T-helper 2 cell (primary cell): Measurements from ENCODE around the gene PHLDA3.

Experiments
- DNase-seq, 5 experiments: peaks; one replicate each; pipeline versions ENCODE4 v3.0.0 to v3.0.0-alpha.2; 2012 to 2022

The PHLDA3 gene

GRCh38 chr1:201461645-201462441 lies 7.1 kb downstream of the PHLDA3 start:
- DNase-seq = no peak

DNA sequence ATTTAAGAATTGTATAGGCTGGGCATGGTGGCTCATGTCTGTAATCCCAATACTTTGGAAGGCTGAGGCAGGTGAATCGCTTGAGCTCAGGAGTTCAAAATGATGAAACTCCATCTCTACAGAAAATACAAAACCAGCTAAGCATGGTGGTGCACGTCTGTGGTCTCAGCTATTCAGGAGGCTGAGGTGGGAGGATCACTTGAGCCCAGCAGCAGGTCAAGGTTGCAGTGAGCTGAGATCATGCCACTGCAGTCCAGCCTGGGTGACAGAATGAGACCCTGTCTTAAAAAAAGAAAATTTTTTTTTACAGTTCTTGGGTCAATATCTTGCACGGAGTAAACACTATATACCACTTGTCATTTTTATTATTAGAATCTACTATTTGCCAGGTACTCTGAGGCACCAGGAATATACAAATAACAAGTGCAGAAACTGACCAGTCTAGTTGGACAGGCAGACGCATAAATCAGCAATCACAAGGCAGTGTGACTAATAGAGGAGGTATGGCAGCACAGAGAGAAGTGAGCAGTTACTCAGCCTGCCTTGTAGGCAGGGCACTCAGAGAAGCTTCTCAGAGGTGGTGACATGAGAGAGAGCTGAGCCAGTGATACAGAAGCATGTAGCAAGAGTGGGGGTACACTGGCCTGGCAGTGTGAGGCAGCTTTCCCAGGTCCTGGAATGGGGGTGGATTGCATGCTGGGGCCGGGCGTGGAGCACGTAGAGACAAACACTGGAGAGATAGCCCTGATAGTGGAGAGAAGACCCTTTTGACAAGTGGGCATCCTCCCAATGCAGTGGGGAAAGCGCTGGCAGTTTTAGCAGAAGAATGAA lies 8.0 kb downstream of the PHLDA3 start:
- no peak for DNase-seq

GRCh38 chr1:201459775-201460174 lies 9.2 kb downstream of the PHLDA3 start:
- DNase-seq = no peak

DNA sequence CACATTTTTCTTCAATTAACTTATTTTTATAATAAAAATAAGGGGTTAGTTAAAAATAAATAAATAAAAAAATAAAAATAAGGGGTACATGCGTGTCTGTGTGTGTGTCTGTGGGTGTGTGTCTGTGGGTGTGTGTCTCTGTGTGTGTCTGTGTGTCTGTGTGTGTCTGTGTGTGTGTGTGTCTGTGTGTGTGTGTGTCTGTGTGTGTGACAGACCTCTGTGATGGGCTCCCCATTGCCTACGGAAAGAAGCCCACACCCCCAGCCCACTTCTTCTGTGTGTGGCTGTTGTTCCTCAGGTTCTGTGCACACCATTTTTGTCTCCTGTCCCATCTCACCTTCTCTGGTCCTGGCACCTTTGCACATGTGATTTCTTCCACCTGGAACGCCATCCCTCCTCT lies 9.9 kb downstream of the PHLDA3 start:
- no peak for DNase-seq

GRCh38 chr1:201457508-201457960 lies 11.5 kb downstream of the PHLDA3 start:
- no peak for DNase-seq

- DNase-seq = no peak
These were observed 12.3 kb downstream of the PHLDA3 start for GRCh38 chr1:201456499-201457309.

GRCh38 chr1:201455098-201455497 lies 13.9 kb downstream of the PHLDA3 start:
- no peak for DNase-seq

GRCh38 chr1:201454608-201455007 lies 14.4 kb downstream of the PHLDA3 start:
- no peak for DNase-seq

DNA sequence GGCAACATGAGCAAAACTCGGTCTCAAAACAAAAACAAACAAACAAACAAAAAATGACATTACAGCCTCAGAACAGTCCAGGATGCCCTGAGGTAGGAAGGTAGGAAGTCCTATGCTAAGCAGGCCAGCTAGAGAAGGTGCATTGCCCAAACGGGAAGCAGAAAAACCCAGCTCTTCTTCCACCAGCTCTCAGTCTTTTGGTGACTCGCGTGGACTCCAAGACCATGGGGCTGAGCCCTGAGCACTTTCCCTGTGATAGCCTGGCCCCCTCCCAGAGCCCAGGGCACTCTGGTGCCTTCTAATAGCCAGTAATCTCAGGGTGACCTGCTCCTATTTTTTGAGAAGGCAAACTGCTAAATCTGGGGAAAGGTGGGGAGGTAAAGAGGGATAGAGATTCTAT lies 16.1 kb downstream of the PHLDA3 start:
- no peak for DNase-seq

GRCh38 chr1:201450721-201451291 lies 18.2 kb downstream of the PHLDA3 start:
- DNase-seq = no peak

GRCh38 chr1:201448990-201449389 lies 20.0 kb downstream of the PHLDA3 start:
- DNase-seq = no peak

GRCh38 chr1:201447903-201448871 lies 20.8 kb downstream of the PHLDA3 start:
- DNase-seq = peak in 3 of 5 experiments; percentile 26 to 74 (median 44)

- no peak for DNase-seq
These were observed 23.7 kb downstream of the PHLDA3 start for GRCh38 chr1:201445310-201445709.

GRCh38 chr1:201444792-201445191 lies 24.2 kb downstream of the PHLDA3 start:
- no peak for DNase-seq

DNA sequence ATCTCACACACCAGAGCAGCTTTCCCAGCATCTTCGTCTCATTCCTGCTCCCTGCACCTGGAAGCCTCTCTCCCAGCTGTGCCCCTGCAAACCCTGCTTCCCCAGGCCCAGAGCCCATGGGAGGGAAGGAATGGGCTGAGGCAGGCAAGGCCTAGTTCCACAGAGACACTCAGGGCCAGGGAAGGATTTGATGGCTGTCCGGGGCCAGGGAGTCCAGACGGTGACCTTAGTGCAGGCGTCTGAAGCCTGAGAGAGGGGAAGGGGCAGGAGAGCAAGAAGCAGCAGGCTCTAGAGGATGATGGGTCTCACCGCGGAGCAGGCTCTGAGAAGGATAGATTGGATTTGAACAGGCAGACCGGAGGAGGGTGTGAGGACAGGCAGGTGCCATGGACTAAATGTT lies 25.2 kb downstream of the PHLDA3 start:
- DNase-seq = no peak

DNA sequence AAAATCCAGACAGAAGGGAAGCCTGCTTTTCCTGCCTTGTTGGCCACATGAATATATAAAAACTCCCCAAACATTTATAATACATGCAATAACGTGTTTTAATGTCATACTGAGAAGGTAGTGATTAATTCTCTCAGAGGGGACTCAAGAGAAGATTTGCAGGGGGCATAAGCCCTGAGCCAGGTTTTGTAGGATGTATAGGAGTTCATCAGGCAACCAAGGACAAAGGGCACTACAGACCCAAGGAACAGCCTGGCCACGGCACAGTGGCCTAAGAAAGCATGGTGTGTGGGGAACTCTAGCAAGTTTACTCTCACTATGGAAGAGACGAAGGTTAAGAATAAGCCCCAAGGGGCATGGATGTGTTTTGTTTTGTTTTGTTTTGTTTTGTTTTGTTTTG lies 32.0 kb downstream of the PHLDA3 start:
- DNase-seq = no peak

- no peak for DNase-seq
These were observed 32.6 kb downstream of the PHLDA3 start for GRCh38 chr1:201436393-201436792.

DNA sequence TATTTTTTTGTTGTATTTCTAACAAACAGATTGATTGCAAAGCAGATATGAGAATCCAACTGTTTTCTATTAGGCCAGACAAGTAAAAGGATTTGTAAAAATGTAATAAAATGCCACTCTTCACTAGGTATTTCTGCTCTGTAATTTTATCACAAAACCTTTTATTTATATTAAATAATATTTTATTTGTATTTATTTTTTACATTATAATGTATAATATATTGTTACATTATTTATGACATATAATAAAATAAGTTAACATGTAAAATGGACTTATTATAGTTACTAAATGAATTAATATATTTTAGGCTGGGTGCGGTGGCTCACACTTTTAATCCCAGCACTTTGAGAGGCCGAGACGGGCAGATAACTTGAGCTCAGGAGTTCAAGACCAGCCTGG lies 34.7 kb downstream of the PHLDA3 start:
- no peak for DNase-seq

- DNase-seq = no peak
These were observed 35.4 kb downstream of the PHLDA3 start for GRCh38 chr1:201433609-201434008.

DNA sequence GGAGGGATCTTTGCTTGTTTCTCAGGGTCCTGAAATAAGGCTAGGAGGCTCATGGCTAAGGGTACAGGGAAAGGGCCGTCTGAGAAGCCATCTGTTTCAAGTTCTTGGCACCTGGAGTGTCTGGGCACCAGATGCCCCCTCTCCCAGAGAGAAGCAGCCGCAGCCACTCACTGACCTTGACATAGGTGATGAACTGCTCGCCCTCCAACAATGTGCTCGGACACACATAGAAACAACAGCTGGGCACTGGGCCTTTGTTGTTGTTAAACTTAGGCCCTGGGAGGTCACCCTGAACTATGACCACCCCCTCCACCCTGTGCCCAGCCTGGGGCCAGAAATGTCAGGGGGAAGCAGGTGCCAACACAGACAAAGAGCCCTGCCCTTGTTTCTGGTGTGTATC lies 38.2 kb downstream of the PHLDA3 start:
- DNase-seq = no peak

- no peak for DNase-seq
These were observed 39.1 kb downstream of the PHLDA3 start for GRCh38 chr1:201429736-201430501.
